ENCODE data around the gene EIF2B4. TPM values are rescaled to one million over a fixed set of nuclear protein-coding genes. Genes with fewer than 3 reads are reported as not detected.

EIF2B4 gene
- total and polyA plus RNA-seq, 8 donors: 30.7 to 61.4 (median 51.9) TPM

DNA sequence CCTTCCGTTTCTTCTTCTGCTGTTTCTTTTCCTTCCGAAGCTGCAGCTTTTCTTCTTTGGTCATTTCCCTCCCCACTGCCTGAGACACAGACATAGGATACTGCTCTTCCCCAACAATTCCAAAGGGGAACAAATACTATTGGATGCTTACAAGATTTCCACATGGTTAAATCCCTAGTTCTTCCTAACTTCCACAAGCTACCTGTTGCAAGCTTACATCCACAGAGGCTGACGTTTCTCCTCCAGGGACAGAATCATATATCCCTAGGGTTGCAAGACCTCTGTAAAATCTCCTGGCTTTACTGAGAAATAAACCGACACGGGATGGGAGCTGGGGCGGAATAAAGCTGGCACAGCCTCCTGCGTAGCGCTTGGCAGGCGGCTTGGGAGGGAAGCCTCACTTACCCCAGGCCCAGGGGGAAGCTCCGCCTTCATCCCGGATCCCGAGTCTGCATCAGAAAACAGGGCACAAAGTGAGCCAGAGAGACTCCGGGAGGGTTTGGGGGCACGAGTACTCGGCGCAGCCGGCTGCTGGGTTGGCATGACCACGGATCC is 590 bp downstream of the EIF2B4 start:
- H3K27me3 ChIP-seq: no peaks in the 10 kb centered on the region
- no peak for TF ChIP-seq CTCF (IDR thresholded peaks at IDR 0.05)
- ATAC-seq (peak; percentile 50), DNase-seq (peak in 1 of 4 donors; percentile 71)
- no peaks in the 10 kb centered on the region for H3K9me3 ChIP-seq
- H3K4me3 ChIP-seq: peak overlapping the region; percentile 62 to 97
- intact Hi-C loops (cut with DNase I): no loop called here
- H3K4me1 ChIP-seq: peaks cover 31 to 37% of the 10 kb centered on the region in 2 donors
- peaks cover 0 to 65% of the 10 kb centered on the region in 2 donors for H3K36me3 ChIP-seq
- H3K27ac ChIP-seq: peak overlapping the region; percentile 79 to 94

DNA sequence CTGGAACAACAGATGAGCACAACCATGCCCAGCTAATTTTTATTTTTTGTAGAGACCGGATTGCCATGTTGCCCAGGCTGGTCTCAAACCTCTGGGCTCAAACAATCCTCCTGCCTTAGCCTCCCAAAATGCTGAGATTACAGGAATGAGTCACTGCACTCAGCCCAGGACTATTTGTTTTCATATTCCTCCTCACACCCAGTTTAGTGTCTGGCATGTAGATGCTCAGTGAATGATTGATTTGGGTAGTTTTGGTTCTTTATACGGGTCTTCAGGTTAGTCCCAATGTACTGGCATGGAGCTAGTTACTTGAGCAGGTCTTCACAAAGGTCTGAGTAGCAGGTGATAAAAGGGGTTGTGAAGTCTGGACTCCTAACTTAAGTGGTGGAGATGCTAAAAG is 6.2 kb downstream of the EIF2B4 start:
- H3K27ac ChIP-seq: no peak overlapping the region
- H3K27me3 ChIP-seq: no peaks in the 10 kb centered on the region
- intact Hi-C loops (cut with DNase I): no loop called here
- DNase-seq: no peak
- no peak for ATAC-seq
- H3K9me3 ChIP-seq: no peaks in the 10 kb centered on the region
- TF ChIP-seq CTCF (IDR thresholded peaks at IDR 0.05): no peak
- H3K4me1 ChIP-seq: peaks cover 6% of the 10 kb centered on the region in 2 donors
- no peak overlapping the region for H3K4me3 ChIP-seq
- H3K36me3 ChIP-seq: peaks cover 0 to 59% of the 10 kb centered on the region in 2 donors

DNA sequence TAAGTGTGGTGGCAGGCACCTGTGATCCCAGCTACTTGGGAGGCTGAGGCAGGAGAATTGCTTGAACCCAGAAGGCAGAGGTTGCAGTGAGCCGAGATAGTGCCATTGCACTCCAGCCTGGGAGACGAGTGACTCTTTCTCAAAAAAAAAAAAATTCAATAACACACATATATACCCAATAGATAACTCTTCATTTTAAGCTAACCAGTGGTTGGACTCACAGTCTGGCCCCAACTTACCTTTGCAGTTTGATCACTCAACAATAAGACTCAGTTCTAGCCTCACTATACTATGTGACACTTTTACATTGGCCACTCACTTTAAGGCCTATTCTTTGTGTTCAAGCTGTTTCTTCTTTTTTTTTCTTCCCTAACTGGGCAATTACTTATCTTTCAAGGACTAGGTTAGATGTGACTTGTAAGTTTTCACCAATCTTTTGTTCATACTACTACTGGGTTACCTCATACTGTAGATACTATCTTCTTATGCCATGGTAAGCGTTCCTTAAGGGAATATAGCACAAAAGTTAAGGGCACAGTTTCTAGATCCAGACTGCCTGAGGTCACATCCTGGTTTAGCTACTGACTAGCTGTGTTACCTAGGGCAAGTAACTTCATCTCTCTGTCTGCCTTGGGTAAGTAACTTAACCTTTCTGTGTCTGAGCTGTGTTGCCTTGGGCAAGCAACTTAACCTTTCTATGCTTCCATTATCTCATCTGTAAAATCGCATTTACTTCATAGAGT is 7.3 kb downstream of the EIF2B4 start:
- H3K36me3 ChIP-seq: peaks cover 0 to 48% of the 10 kb centered on the region in 2 donors
- no peaks in the 10 kb centered on the region for H3K9me3 ChIP-seq
- H3K4me1 ChIP-seq: peaks cover 2 to 8% of the 10 kb centered on the region in 2 donors
- no peak overlapping the region for H3K27ac ChIP-seq
- intact Hi-C loops (cut with DNase I): no loop called here
- no peak for TF ChIP-seq CTCF (IDR thresholded peaks at IDR 0.05)
- H3K27me3 ChIP-seq: no peaks in the 10 kb centered on the region
- no peak for ATAC-seq
- DNase-seq: no peak
- H3K4me3 ChIP-seq: no peak overlapping the region

- peak in 1 of 2 donors; percentile 21 for TF ChIP-seq CTCF (IDR thresholded peaks at IDR 0.05)
- intact Hi-C loops (cut with DNase I): no loop called here
- peaks cover 22 to 43% of the 10 kb centered on the region in 2 donors for H3K4me1 ChIP-seq
- H3K27me3 ChIP-seq: no peaks in the 10 kb centered on the region
- H3K27ac ChIP-seq: peak within 1 kb of the TSS; percentile 93 to 96
- peak; percentile 93 to 97 (median 97) for DNase-seq
- no peaks in the 10 kb centered on the region for H3K9me3 ChIP-seq
- H3K36me3 ChIP-seq: no peaks in the 10 kb centered on the region
- H3K4me3 ChIP-seq: peak within 1 kb of the TSS; percentile 95 to 97
- peak; percentile 96 for ATAC-seq
Observed at GRCh38 chr2:27356382-27357181, 13.6 kb downstream of the EIF2B4 start, which contains the start of gene GTF3C2. Gene GTF3C2 (minus strand): TSS chr2:27356764. CDS start chr2:27343554, 13,210 bp downstream.

- peak; percentile 11 to 85 (median 45) for DNase-seq
- no peak for TF ChIP-seq CTCF (IDR thresholded peaks at IDR 0.05)
- H3K4me1 ChIP-seq: peaks cover 22 to 43% of the 10 kb centered on the region in 2 donors
- peak overlapping the region; percentile 95 to 97 for H3K4me3 ChIP-seq
- peak; percentile 51 for ATAC-seq
- no peaks in the 10 kb centered on the region for H3K9me3 ChIP-seq
- intact Hi-C loops (cut with DNase I): no loop called here
- H3K27me3 ChIP-seq: no peaks in the 10 kb centered on the region
- H3K36me3 ChIP-seq: no peaks in the 10 kb centered on the region
- H3K27ac ChIP-seq: peak overlapping the region; percentile 93 to 96
Observed at GRCh38 chr2:27356056-27356381, 14.1 kb downstream of the EIF2B4 start.

Measured in left lung (tissue), 10 donors.